ENCODE data around the gene ECT2.
"Not testable (repeated sequence)": the region's sequence is repeated elsewhere in the genome, so short reads cannot be mapped to it uniquely, and the experiment has no call there.

Gene ECT2, protein sequence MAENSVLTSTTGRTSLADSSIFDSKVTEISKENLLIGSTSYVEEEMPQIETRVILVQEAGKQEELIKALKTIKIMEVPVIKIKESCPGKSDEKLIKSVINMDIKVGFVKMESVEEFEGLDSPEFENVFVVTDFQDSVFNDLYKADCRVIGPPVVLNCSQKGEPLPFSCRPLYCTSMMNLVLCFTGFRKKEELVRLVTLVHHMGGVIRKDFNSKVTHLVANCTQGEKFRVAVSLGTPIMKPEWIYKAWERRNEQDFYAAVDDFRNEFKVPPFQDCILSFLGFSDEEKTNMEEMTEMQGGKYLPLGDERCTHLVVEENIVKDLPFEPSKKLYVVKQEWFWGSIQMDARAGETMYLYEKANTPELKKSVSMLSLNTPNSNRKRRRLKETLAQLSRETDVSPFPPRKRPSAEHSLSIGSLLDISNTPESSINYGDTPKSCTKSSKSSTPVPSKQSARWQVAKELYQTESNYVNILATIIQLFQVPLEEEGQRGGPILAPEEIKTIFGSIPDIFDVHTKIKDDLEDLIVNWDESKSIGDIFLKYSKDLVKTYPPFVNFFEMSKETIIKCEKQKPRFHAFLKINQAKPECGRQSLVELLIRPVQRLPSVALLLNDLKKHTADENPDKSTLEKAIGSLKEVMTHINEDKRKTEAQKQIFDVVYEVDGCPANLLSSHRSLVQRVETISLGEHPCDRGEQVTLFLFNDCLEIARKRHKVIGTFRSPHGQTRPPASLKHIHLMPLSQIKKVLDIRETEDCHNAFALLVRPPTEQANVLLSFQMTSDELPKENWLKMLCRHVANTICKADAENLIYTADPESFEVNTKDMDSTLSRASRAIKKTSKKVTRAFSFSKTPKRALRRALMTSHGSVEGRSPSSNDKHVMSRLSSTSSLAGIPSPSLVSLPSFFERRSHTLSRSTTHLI

DNA sequence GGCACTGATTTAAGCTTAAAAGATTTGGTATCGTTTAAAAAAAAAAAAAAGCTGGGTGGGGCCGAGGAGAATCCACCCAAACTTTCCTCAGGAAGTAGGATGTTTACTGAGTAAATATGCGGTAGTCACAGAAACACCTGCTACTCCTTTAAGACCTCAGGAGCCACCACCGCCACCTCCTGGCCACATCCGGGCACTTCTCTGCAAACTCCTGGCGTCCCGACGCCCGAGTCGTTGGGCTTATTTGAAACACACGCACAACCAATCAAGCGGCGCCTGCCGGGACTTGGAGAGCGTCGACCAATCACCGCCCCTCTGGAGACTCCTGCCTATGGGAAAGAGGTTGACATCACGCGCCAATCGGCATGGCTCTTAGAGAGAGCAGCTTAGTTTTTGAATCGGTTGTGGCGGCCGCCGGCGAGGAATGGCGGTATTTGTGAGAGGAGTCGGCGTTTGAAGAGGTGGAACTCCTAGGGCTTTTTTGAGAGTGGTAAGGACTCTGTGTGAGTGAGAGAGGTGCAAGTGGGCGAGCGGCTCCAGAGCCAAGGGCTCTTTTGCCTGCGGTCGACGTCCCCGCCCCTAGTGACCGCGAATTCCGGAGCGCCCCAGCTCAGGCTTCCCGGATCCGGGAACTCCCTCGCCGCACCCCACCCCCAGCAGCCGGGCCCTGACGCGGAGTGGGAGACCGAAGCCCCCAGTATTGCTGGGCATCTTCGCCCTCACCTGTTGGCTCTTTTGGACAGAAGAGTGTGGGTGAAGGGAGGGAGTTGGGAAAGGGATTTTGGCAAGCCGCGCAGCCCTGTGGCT lies at the start of gene ECT2:
Gene ECT2 (plus strand): TSS at position 359 of the 807 bp plus-strand sequence. CDS start 3,805 bp downstream, outside the sequence.
- Mint-ChIP-seq H3K27me3 (no peaks in the 10 kb centered on the region), H3K36me3 (ENCODE audit: insufficient read depth) (peaks cover 9% of the 10 kb centered on the region), H3K27ac (ENCODE audit: low read depth) (peak within 1 kb of the TSS; percentile 84), H3K9me3 (no peaks in the 10 kb centered on the region), H3K4me1 (peaks cover 25% of the 10 kb centered on the region), H3K4me3 (peak within 1 kb of the TSS; percentile 86)
- peak; percentile 95 for DNase-seq (ENCODE audit: low spot score in 2 of 2)
- ATAC-seq (replicated peaks; ENCODE audit: extremely low read depth, poor library complexity, severe bottlenecking) = peak; percentile 99

DNA sequence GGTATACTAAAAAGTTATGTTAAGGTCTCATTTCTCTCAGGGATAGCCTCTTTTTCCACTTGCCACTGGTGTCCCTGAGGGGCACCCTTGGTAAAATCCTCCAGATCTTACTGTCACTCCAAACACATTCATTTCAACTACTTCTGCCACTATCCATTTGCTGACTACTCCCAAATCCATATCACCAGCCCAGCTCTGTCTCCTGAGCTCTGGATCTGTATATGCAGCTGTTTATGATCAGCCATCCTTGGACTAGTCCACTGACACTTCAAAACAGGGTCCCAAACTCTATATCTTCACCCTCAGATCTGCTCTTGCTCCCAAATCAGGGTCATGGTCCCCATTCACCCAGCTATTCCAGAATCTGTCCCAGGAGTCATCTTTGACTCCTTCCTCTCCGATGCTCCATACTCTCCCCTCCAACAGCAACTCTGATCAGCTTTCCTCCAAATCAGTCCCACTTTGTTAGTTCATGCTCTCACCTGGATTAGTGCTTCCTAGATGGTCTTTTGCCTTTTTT lies 49.5 kb upstream of the ECT2 start:
- Mint-ChIP-seq H3K27me3 (no peaks in the 10 kb centered on the region), H3K9me3 (no peaks in the 10 kb centered on the region), H3K4me3 (no peak overlapping the region), H3K4me1 (peaks cover 16% of the 10 kb centered on the region), H3K27ac (ENCODE audit: low read depth) (no peak overlapping the region), H3K36me3 (ENCODE audit: insufficient read depth) (no peaks in the 10 kb centered on the region)
- no peak for DNase-seq (ENCODE audit: low spot score in 2 of 2)
- no peak for ATAC-seq (replicated peaks; ENCODE audit: extremely low read depth, poor library complexity, severe bottlenecking)

GRCh38 chr3:172701751-172702150 lies 48.8 kb upstream of the ECT2 start:
- no peaks in the 10 kb centered on the region for H3K27me3 Mint-ChIP-seq
- no peaks in the 10 kb centered on the region for H3K9me3 Mint-ChIP-seq
- H3K4me3 Mint-ChIP-seq = no peak overlapping the region
- H3K36me3 Mint-ChIP-seq (ENCODE audit: insufficient read depth) = no peaks in the 10 kb centered on the region
- no peak overlapping the region for H3K27ac Mint-ChIP-seq (ENCODE audit: low read depth)
- peaks cover 16% of the 10 kb centered on the region for H3K4me1 Mint-ChIP-seq
- ATAC-seq (replicated peaks; ENCODE audit: extremely low read depth, poor library complexity, severe bottlenecking) = no peak
- no peak for DNase-seq (ENCODE audit: low spot score in 2 of 2)

DNA sequence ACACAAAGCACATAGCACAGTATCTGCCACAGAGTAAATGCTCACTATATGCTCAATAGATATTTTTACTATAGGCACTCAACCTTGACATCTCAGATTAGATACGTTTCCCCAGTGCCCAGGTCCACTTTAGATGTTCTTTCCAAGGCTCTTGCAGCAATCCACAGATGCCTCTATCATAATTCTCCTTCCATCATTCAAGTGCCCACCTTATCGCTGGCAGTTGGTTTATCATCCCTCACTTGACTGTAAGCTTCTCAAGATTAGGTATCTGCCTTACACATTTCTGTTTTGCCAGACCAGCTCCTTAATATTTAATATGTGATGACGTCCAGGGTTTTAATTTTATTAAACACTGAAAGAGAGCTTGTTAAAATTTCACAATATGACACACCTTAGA lies 48.3 kb upstream of the ECT2 start:
- DNase-seq (ENCODE audit: low spot score in 2 of 2) (no peak), ATAC-seq (replicated peaks; ENCODE audit: extremely low read depth, poor library complexity, severe bottlenecking) (no peak)
- H3K4me3 Mint-ChIP-seq = no peak overlapping the region
- no peak overlapping the region for H3K27ac Mint-ChIP-seq (ENCODE audit: low read depth)
- H3K27me3 Mint-ChIP-seq = no peaks in the 10 kb centered on the region
- no peaks in the 10 kb centered on the region for H3K36me3 Mint-ChIP-seq (ENCODE audit: insufficient read depth)
- peaks cover 21% of the 10 kb centered on the region for H3K4me1 Mint-ChIP-seq
- no peaks in the 10 kb centered on the region for H3K9me3 Mint-ChIP-seq

GRCh38 chr3:172702731-172703130 lies 47.8 kb upstream of the ECT2 start:
- not testable (repeated sequence) for ATAC-seq (replicated peaks; ENCODE audit: extremely low read depth, poor library complexity, severe bottlenecking); H3K27me3 Mint-ChIP-seq; H3K27ac Mint-ChIP-seq (ENCODE audit: low read depth); H3K9me3 Mint-ChIP-seq; H3K4me3 Mint-ChIP-seq; DNase-seq (ENCODE audit: low spot score in 2 of 2); H3K36me3 Mint-ChIP-seq (ENCODE audit: insufficient read depth)
- peaks cover 22% of the 10 kb centered on the region for H3K4me1 Mint-ChIP-seq

- Mint-ChIP-seq H3K4me3 (no peak overlapping the region), H3K27me3 (no peaks in the 10 kb centered on the region), H3K4me1 (peaks cover 26% of the 10 kb centered on the region), H3K9me3 (no peaks in the 10 kb centered on the region), H3K27ac (ENCODE audit: low read depth) (no peak overlapping the region), H3K36me3 (ENCODE audit: insufficient read depth) (no peaks in the 10 kb centered on the region)
- ATAC-seq (replicated peaks; ENCODE audit: extremely low read depth, poor library complexity, severe bottlenecking) (no peak), DNase-seq (ENCODE audit: low spot score in 2 of 2) (no peak)
Measured at GRCh38 chr3:172704001-172704400, 46.5 kb upstream of the ECT2 start.

- DNase-seq (ENCODE audit: low spot score in 2 of 2) (no peak), ATAC-seq (replicated peaks; ENCODE audit: extremely low read depth, poor library complexity, severe bottlenecking) (no peak)
- Mint-ChIP-seq H3K4me1 (peaks cover 36% of the 10 kb centered on the region), H3K36me3 (ENCODE audit: insufficient read depth) (no peaks in the 10 kb centered on the region), H3K27me3 (no peaks in the 10 kb centered on the region), H3K9me3 (no peaks in the 10 kb centered on the region), H3K27ac (ENCODE audit: low read depth) (no peak overlapping the region), H3K4me3 (no peak overlapping the region)
Measured at GRCh38 chr3:172705170-172705569, 45.4 kb upstream of the ECT2 start.

DNA sequence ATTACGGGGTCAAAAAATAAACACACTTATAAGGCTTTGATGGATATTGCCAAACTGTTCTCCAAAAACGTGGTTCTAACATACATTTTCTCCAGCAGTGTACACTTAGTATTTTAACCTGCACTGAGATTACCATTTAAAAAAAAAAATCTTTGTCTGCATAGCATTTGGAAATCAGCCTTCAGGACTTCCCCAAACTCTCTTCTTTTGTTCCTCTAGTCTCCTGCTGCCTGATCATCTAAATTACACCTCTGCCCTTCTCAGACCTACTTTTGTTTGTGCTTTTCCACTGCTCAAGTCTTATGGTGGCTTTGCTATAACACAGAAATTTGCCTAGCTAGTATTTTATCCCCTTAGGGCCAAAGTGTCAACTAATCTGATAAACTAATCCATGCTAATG lies 43.5 kb upstream of the ECT2 start:
- Mint-ChIP-seq H3K27me3 (no peaks in the 10 kb centered on the region), H3K4me1 (peaks cover 39% of the 10 kb centered on the region), H3K27ac (ENCODE audit: low read depth) (no peak overlapping the region), H3K36me3 (ENCODE audit: insufficient read depth) (peaks cover 6% of the 10 kb centered on the region), H3K4me3 (no peak overlapping the region), H3K9me3 (no peaks in the 10 kb centered on the region)
- no peak for DNase-seq (ENCODE audit: low spot score in 2 of 2)
- no peak for ATAC-seq (replicated peaks; ENCODE audit: extremely low read depth, poor library complexity, severe bottlenecking)

DNA sequence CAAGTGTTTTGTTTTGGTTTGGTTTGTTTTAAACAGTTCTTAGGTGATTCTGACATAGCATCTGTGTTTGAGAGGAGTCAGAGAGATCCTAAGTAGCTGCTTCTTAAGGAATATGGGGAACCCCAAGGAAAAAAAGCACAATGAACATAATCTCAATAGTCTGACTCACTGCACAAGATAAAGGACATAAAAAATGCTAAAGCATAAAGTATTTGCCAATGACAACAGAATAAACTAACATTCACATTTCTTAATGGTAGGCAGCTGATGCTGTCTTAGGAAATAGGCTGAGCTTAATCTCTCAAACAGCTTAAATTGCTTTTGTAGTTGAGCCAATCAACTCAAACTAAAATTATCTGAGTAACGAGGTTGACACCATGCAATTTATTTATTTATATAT lies 42.6 kb upstream of the ECT2 start:
- peaks cover 38% of the 10 kb centered on the region for H3K4me1 Mint-ChIP-seq
- no peaks in the 10 kb centered on the region for H3K27me3 Mint-ChIP-seq
- H3K27ac Mint-ChIP-seq (ENCODE audit: low read depth) = no peak overlapping the region
- ATAC-seq (replicated peaks; ENCODE audit: extremely low read depth, poor library complexity, severe bottlenecking) (no peak), DNase-seq (ENCODE audit: low spot score in 2 of 2) (no peak)
- peaks cover 7% of the 10 kb centered on the region for H3K36me3 Mint-ChIP-seq (ENCODE audit: insufficient read depth)
- no peak overlapping the region for H3K4me3 Mint-ChIP-seq
- H3K9me3 Mint-ChIP-seq = no peaks in the 10 kb centered on the region

GRCh38 chr3:172708921-172709773 lies 41.4 kb upstream of the ECT2 start:
- no peak for ATAC-seq (replicated peaks; ENCODE audit: extremely low read depth, poor library complexity, severe bottlenecking)
- peak overlapping the region; percentile 97 for H3K4me3 Mint-ChIP-seq
- H3K4me1 Mint-ChIP-seq = peaks cover 34% of the 10 kb centered on the region
- no peak for DNase-seq (ENCODE audit: low spot score in 2 of 2)
- H3K9me3 Mint-ChIP-seq = no peaks in the 10 kb centered on the region
- peaks cover 7% of the 10 kb centered on the region for H3K36me3 Mint-ChIP-seq (ENCODE audit: insufficient read depth)
- no peak overlapping the region for H3K27ac Mint-ChIP-seq (ENCODE audit: low read depth)
- H3K27me3 Mint-ChIP-seq = no peaks in the 10 kb centered on the region

GRCh38 chr3:172709774-172710663 lies 40.5 kb upstream of the ECT2 start:
- DNase-seq (ENCODE audit: low spot score in 2 of 2) (no peak), ATAC-seq (replicated peaks; ENCODE audit: extremely low read depth, poor library complexity, severe bottlenecking) (peak; percentile 13)
- peaks cover 7% of the 10 kb centered on the region for H3K36me3 Mint-ChIP-seq (ENCODE audit: insufficient read depth)
- H3K27ac Mint-ChIP-seq (ENCODE audit: low read depth) = peak overlapping the region; percentile 89
- H3K9me3 Mint-ChIP-seq = no peaks in the 10 kb centered on the region
- H3K4me3 Mint-ChIP-seq = peak overlapping the region; percentile 97
- peaks cover 33% of the 10 kb centered on the region for H3K4me1 Mint-ChIP-seq
- no peaks in the 10 kb centered on the region for H3K27me3 Mint-ChIP-seq

All from central memory CD8-positive, alpha-beta T cell (primary cell).